K562 (cell line): Measurements from ENCODE around the gene HJV. TPM values are rescaled to one million over a fixed set of nuclear protein-coding genes. Genes with fewer than 3 reads are reported as not detected.

ENCODE experiments used
- CAMTA2 ChIP-seq: fragments of 250-450 bp; sonication (Bioruptor Pico); conservative IDR thresholded peaks from 2 replicates; pipeline ENCODE4 v1.5.1; 2022
- CBX8 ChIP-seq: fragments of 200-600 bp; sonication (generic); IDR thresholded peaks from 2 replicates; pipeline ENCODE4 v1.6.1; 2012; ENCODE audit warnings: borderline replicate concordance, mixed run types, low read depth, mild to moderate bottlenecking, moderate library complexity, mixed read lengths, low read length, control low read depth, inconsistent platforms; ENCODE audit not compliant: poor library complexity, severe bottlenecking; ENCODE audit errors: extremely low read depth
- CC2D1A ChIP-seq: fragments of 450-650 bp; IDR thresholded peaks from 2 replicates; pipeline ENCODE4 v1.6.1; 2017; ENCODE audit warnings: mild to moderate bottlenecking
- CHD1 ChIP-seq: fragments of 200-600 bp; sonication (generic); IDR thresholded peaks from one replicate; pipeline ENCODE4 v1.6.1; 2012; ENCODE audit warnings: mild to moderate bottlenecking, moderate library complexity, low read length, inconsistent platforms
- FOS ChIP-seq: IDR thresholded peaks from 3 replicates; pipeline ENCODE4 v1.6.1; 2011; ENCODE audit not compliant: insufficient read length; ENCODE audit errors: extremely low read depth
- FOXA3 ChIP-seq, 2 experiments: fragments of 450-650 bp in 1 of 2; sonication (generic) in 1 of 2; formaldehyde crosslinking; IDR thresholded peaks in 1 of 2; conservative IDR thresholded peaks in 1 of 2; 2 replicates each; pipeline versions ENCODE4 v1.4.0 to v1.8.0; 2020 to 2022; ENCODE audit warnings: mild to moderate bottlenecking in 2 of 2, missing genetic modification reagents in 1 of 2
- FOXK1 ChIP-seq: sonication (generic); formaldehyde crosslinking; IDR thresholded peaks from 2 replicates; pipeline ENCODE4 v1.8.0; 2022; ENCODE audit warnings: missing genetic modification reagents, mild to moderate bottlenecking, borderline replicate concordance
- HDAC3 ChIP-seq: fragments of 450-650 bp; IDR thresholded peaks from 2 replicates; pipeline ENCODE4 v1.6.1; 2018; ENCODE audit warnings: borderline replicate concordance, mild to moderate bottlenecking, moderate library complexity; ENCODE audit not compliant: partially characterized antibody
- HNRNPUL1 ChIP-seq: fragments of 200-400 bp; formaldehyde crosslinking; IDR thresholded peaks from 2 replicates; pipeline ENCODE4 v1.6.1; 2017; ENCODE audit warnings: low read length
- MCM5 ChIP-seq: fragments of 450-650 bp; IDR thresholded peaks from 2 replicates; pipeline ENCODE4 v1.6.1; 2016; ENCODE audit warnings: low read depth
- MCM7 ChIP-seq, 2 experiments: fragments of 450-650 bp; IDR thresholded peaks; 2 replicates each; pipeline ENCODE4 v1.6.1; 2016 to 2018
- MTA2 ChIP-seq: fragments of 450-650 bp; IDR thresholded peaks from 2 replicates; pipeline ENCODE4 v1.6.1; 2016; ENCODE audit warnings: low read depth
- NRF1 ChIP-seq, 2 experiments: fragments of 450-650 bp; IDR thresholded peaks in 1 of 2; conservative IDR thresholded peaks in 1 of 2; 2 replicates each; pipeline ENCODE4 v1.6.1; 2014; ENCODE audit warnings: mild to moderate bottlenecking in 2 of 2
- OTX1 ChIP-seq: fragments of 450-650 bp; formaldehyde crosslinking; IDR thresholded peaks from 2 replicates; pipeline ENCODE4 v1.4.0; 2022; ENCODE audit warnings: mild to moderate bottlenecking
- PML ChIP-seq: IDR thresholded peaks from 2 replicates; pipeline ENCODE4 v1.6.1; 2012; ENCODE audit warnings: low read length, inconsistent platforms
- PRMT5 ChIP-seq: sonication (generic); formaldehyde crosslinking; IDR thresholded peaks from 2 replicates; pipeline ENCODE4 v1.5.0; 2020; ENCODE audit warnings: missing genetic modification reagents
- SAFB2 ChIP-seq: fragments of 200-400 bp; formaldehyde crosslinking; IDR thresholded peaks from 2 replicates; pipeline ENCODE4 v1.6.1; 2018; ENCODE audit warnings: borderline replicate concordance, low read length, low read depth, moderate library complexity; ENCODE audit not compliant: severe bottlenecking
- SIN3A ChIP-seq, 2 experiments: fragments of 150-350 bp in 1 of 2; IDR thresholded peaks; 2 replicates each; pipeline ENCODE4 v1.6.1; 2011 to 2016; ENCODE audit warnings: borderline replicate concordance in 2 of 2, low read depth in 2 of 2, low read length in 2 of 2, mild to moderate bottlenecking in 2 of 2, moderate library complexity in 2 of 2; ENCODE audit not compliant: control insufficient read depth in 1 of 2
- SMAD4 ChIP-seq: fragments of 250-450 bp; sonication (Bioruptor Pico); conservative IDR thresholded peaks from 2 replicates; pipeline ENCODE4 v1.8.0; 2021; ENCODE audit warnings: inconsistent platforms, mild to moderate bottlenecking, moderate library complexity
- ZFP36 ChIP-seq: fragments of 150-350 bp; IDR thresholded peaks from 2 replicates; pipeline ENCODE4 v1.6.1; 2018; ENCODE audit warnings: low read length, low read depth; ENCODE audit not compliant: partially characterized antibody
- ZFX ChIP-seq: sonication (generic); formaldehyde crosslinking; IDR thresholded peaks from 2 replicates; pipeline ENCODE4 v1.8.0; 2022; ENCODE audit warnings: mild to moderate bottlenecking, missing genetic modification reagents, moderate library complexity
- ZNF239 ChIP-seq: fragments of 250-450 bp; sonication (Bioruptor Pico); IDR thresholded peaks from 2 replicates; pipeline ENCODE4 v1.4.0; 2020; ENCODE audit warnings: mild to moderate bottlenecking
- ZNF24 ChIP-seq: fragments of 450-650 bp; IDR thresholded peaks from 2 replicates; pipeline ENCODE4 v1.6.1; 2016
- ZNF274 ChIP-seq: IDR thresholded peaks from 2 replicates; pipeline ENCODE4 v1.6.1; 2011; ENCODE audit warnings: low read depth, mild to moderate bottlenecking, low read length, moderate library complexity, borderline replicate concordance
- ZNF282 ChIP-seq: sonication (generic); formaldehyde crosslinking; IDR thresholded peaks from 2 replicates; pipeline ENCODE4 v1.8.1; 2023; ENCODE audit warnings: missing genetic modification reagents
- ZNF431 ChIP-seq: sonication (generic); formaldehyde crosslinking; IDR thresholded peaks from 2 replicates; pipeline ENCODE4 v1.8.0; 2022; ENCODE audit warnings: mild to moderate bottlenecking, missing genetic modification reagents
- ZNF707 ChIP-seq: fragments of 250-450 bp; sonication (Bioruptor Pico); conservative IDR thresholded peaks from 2 replicates; pipeline ENCODE4 v1.8.0; 2022; ENCODE audit warnings: inconsistent platforms, mild to moderate bottlenecking, moderate library complexity
- ZNF766 ChIP-seq: fragments of 200-800 bp; sonication (Bioruptor generic); conservative IDR thresholded peaks from 2 replicates; pipeline ENCODE4 v1.6.1; 2016; ENCODE audit warnings: missing genetic modification characterization, missing compliant biosample characterization
- ZSCAN29 ChIP-seq: fragments of 450-650 bp; IDR thresholded peaks from 2 replicates; pipeline ENCODE4 v1.6.1; 2017
- polyA plus RNA-seq, 8 experiments: library from polyadenylated mRNA; depleted of rRNA in 4 of 8; stranded (reverse) in 5 of 8; unstranded in 3 of 8; fragments of >200 nt; fragmentation: Nextera tagmentation in 2 of 8; fragmentation: Illumina TruSeq in 1 of 8; extraction: Ambion mirVana in 2 of 8; extraction: Trizol in 1 of 8; gene quantifications; 2 replicates each; pipeline versions ENCODE4 v1.2.1 to v1.2.3, GENCODE V29; 2011 to 2014; ENCODE audit warnings: inconsistent platforms in 1 of 8, missing spikeins in 1 of 8
- total RNA-seq, 7 experiments: library from RNA; depleted of rRNA in 6 of 7; stranded (reverse); fragments of >200 nt in 6 of 7; fragmentation: Illumina TruSeq in 2 of 7; extraction: Trizol in 2 of 7; gene quantifications; 2 replicates each; pipeline versions ENCODE4 v1.2.1 to v1.2.3, GENCODE V29; 2011 to 2021; ENCODE audit warnings: low replicate concordance in 1 of 7
- TF ChIP-seq, protein P1 (sequence below): fragments of 250-450 bp; sonication (Bioruptor Pico); IDR thresholded peaks from 2 replicates; pipeline ENCODE4 v1.4.0; 2020
- TF ChIP-seq, protein P2 (sequence below): fragments of 450-650 bp; formaldehyde crosslinking; IDR thresholded peaks from 2 replicates; pipeline ENCODE4 v1.4.0; 2022; ENCODE audit warnings: missing genetic modification characterization

Gene HJV
- total and polyA plus RNA-seq, 9 of the 15 experiments (the other 6 are each of a cell fraction or from before 2014, with no cell fraction given), result 1.0 to 6.6 (median 2.4) TPM

DNA sequence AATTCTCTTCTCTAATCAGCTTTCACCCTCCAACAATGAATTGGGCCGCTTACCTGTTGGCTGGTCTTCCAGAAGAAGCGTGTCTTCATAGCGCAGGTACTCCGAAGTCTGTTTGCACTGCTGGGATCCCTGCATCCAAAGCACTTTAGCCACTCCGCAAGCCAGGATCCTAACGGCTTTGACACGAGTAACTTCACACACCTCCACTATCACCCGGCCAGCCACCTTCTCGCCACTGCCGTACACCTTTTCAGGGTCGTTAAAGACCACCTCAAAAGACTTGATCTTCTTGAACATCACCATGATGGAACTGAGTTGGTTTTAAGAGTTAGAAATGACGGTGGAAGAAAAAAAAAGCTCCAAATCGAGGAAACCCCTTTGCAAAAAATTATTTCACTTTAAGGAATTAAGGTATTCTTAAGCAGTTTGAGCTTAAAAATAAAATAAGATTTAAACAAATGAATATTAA lies 25.5 kb downstream of the HJV start (continued):
- TF ChIP-seq MCM7 (IDR thresholded peaks at IDR 0.05) (no peak), ZFX (CRISPR knock-in tag) (no peak), MTA2 (0 out of 2 replicates have a peak, but pooled peaks have one; percentile 21), OTX1 (peak; percentile 44; the same call in 1 of the 2 replicates), ZNF239 (CRISPR knock-in tag) (no peak), CHD1 (peak; percentile 100), PRMT5 (no peak; the same call in 1 of the 2 replicates), ZFP36 (no peak), HDAC3 (no peak), ZNF431 (CRISPR knock-in tag) (no peak), FOXK1 (CRISPR knock-in tag) (no peak), SMAD4 (CRISPR knock-in tag) (no peak), CBX8 (no peak), SIN3A (IDR thresholded peaks at IDR 0.05; ENCODE audit: borderline replicate concordance in 2 of 2, control insufficient read depth in 1 of 2, low read depth in 2 of 2, low read length in 2 of 2) (0 out of 4 replicates have a peak, but pooled peaks of 1 of the 2 experiments have one; percentile 14), SAFB2 (no peak), FOS (no peak), FOXA3 (CRISPR knock-in tag; conservative IDR thresholded peaks at IDR 0.05 in 1 of 2, IDR thresholded peaks at IDR 0.05 in 1 of 2) (no peak), ZNF282 (CRISPR knock-in tag) (no peak), CAMTA2 (CRISPR knock-in tag) (no peak; the same call in 1 of the 2 replicates), MCM5 (no peak), ZNF766 (no peak), ZNF274 (no peak), ZNF24 (no peak), HNRNPUL1 (no peak), CC2D1A (no peak), NRF1 (conservative IDR thresholded peaks at IDR 0.05 in 1 of 2, IDR thresholded peaks at IDR 0.05 in 1 of 2) (no peak), ZSCAN29 (no peak), PML (no peak), ZNF707 (CRISPR knock-in tag) (no peak)
- TF ChIP-seq, protein P1, sequence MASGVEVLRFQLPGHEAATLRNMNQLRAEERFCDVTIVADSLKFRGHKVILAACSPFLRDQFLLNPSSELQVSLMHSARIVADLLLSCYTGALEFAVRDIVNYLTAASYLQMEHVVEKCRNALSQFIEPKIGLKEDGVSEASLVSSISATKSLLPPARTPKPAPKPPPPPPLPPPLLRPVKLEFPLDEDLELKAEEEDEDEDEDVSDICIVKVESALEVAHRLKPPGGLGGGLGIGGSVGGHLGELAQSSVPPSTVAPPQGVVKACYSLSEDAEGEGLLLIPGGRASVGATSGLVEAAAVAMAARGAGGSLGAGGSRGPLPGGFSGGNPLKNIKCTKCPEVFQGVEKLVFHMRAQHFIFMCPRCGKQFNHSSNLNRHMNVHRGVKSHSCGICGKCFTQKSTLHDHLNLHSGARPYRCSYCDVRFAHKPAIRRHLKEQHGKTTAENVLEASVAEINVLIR (CRISPR knock-in tag), result no peak
- TF ChIP-seq, protein P2, sequence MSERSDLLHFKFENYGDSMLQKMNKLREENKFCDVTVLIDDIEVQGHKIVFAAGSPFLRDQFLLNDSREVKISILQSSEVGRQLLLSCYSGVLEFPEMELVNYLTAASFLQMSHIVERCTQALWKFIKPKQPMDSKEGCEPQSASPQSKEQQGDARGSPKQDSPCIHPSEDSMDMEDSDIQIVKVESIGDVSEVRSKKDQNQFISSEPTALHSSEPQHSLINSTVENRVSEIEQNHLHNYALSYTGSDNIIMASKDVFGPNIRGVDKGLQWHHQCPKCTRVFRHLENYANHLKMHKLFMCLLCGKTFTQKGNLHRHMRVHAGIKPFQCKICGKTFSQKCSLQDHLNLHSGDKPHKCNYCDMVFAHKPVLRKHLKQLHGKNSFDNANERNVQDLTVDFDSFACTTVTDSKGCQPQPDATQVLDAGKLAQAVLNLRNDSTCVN (CRISPR knock-in tag), result peak; percentile 26; the same call in 1 of the 2 replicates
